GM12878 (cell line): Measurements from ENCODE around the gene TNP2. TPM values are rescaled to one million over a fixed set of nuclear protein-coding genes. Genes with fewer than 3 reads are reported as not detected.

Experiments
- ATF3 ChIP-seq: IDR thresholded peaks from 2 replicates; pipeline ENCODE4 v1.6.1; 2011; ENCODE audit warnings: low read depth, mild to moderate bottlenecking, low read length, moderate library complexity, borderline replicate concordance; ENCODE audit errors: extremely low read depth
- BACH1 ChIP-seq: fragments of 450-650 bp; IDR thresholded peaks from 2 replicates; pipeline ENCODE4 v1.6.1; 2017; ENCODE audit warnings: mild to moderate bottlenecking, borderline replicate concordance
- BCL11A ChIP-seq: IDR thresholded peaks from 2 replicates; pipeline ENCODE4 v1.6.1; 2011; ENCODE audit warnings: low read depth, low read length
- CEBPZ ChIP-seq: fragments of 150-350 bp; IDR thresholded peaks from 2 replicates; pipeline ENCODE4 v1.6.1; 2016; ENCODE audit warnings: low read depth, low read length
- EP300 ChIP-seq, 2 experiments: fragments of 150-350 bp in 1 of 2; IDR thresholded peaks; 2 replicates each; pipeline ENCODE4 v1.6.1; 2011 to 2012; ENCODE audit warnings: low read depth in 2 of 2, low read length in 2 of 2, borderline replicate concordance in 1 of 2, improper control_type of control experiment in 1 of 2, inconsistent platforms in 1 of 2; ENCODE audit not compliant: control insufficient read depth in 1 of 2
- HCFC1 ChIP-seq: fragments of 150-350 bp; IDR thresholded peaks from 2 replicates; pipeline ENCODE4 v1.6.1; 2014; ENCODE audit warnings: low read length
- HDAC2 ChIP-seq: fragments of 200-600 bp; sonication (generic); IDR thresholded peaks from 2 replicates; pipeline ENCODE4 v1.6.1; 2017
- KDM1A ChIP-seq: fragments of 200-600 bp; sonication (generic); IDR thresholded peaks from 2 replicates; pipeline ENCODE4 v1.6.1; 2016; ENCODE audit warnings: borderline replicate concordance
- LARP7 ChIP-seq: fragments of 450-650 bp; IDR thresholded peaks from 2 replicates; pipeline ENCODE4 v1.6.1; 2017; ENCODE audit warnings: mild to moderate bottlenecking
- MTA2 ChIP-seq: fragments of 450-650 bp; IDR thresholded peaks from 2 replicates; pipeline ENCODE4 v1.6.1; 2016; ENCODE audit warnings: low read depth, mild to moderate bottlenecking, moderate library complexity
- PKNOX1 ChIP-seq: fragments of 450-650 bp; IDR thresholded peaks from 2 replicates; pipeline ENCODE4 v1.6.1; 2016; ENCODE audit warnings: mild to moderate bottlenecking
- RCOR1 ChIP-seq: conservative IDR thresholded peaks from 2 replicates; pipeline ENCODE4 v1.6.1; 2012; ENCODE audit warnings: low read depth, low read length, improper control_type of control experiment
- RELA ChIP-seq: fragments of 450-650 bp; IDR thresholded peaks from 2 replicates; pipeline ENCODE4 v1.8.0; 2014; ENCODE audit warnings: borderline replicate concordance; ENCODE audit not compliant: partially characterized antibody
- RELB ChIP-seq: fragments of 450-650 bp; IDR thresholded peaks from 2 replicates; pipeline ENCODE4 v1.6.1; 2017; ENCODE audit warnings: low read depth, mild to moderate bottlenecking, moderate library complexity
- STAT3 ChIP-seq: IDR thresholded peaks from 2 replicates; pipeline ENCODE4 v1.6.1; 2011; ENCODE audit warnings: low read depth, low read length, improper control_type of control experiment
- SUZ12 ChIP-seq: fragments of 200-600 bp; sonication (generic); IDR thresholded peaks from one replicate; pipeline ENCODE4 v1.6.1; 2018; ENCODE audit warnings: antibody characterized with exemption, mild to moderate bottlenecking; ENCODE audit not compliant: unreplicated experiment
- TBL1XR1 ChIP-seq: IDR thresholded peaks from 2 replicates; pipeline ENCODE4 v1.6.1; 2012; ENCODE audit warnings: low read depth, low read length, improper control_type of control experiment
- ZBTB4 ChIP-seq: fragments of 450-650 bp; formaldehyde crosslinking; IDR thresholded peaks from 2 replicates; pipeline ENCODE4 v1.4.0; 2022; ENCODE audit warnings: mild to moderate bottlenecking, moderate library complexity
- ZNF274 ChIP-seq: IDR thresholded peaks from one replicate; pipeline ENCODE4 v1.8.0; 2011; ENCODE audit not compliant: insufficient read length, insufficient read depth
- polyA plus RNA-seq, 11 experiments: library from polyadenylated mRNA; depleted of rRNA in 4 of 11; unstranded in 6 of 11; stranded (reverse) in 5 of 11; fragments of >200 nt; fragmentation: Nextera tagmentation in 4 of 11; fragmentation: Illumina TruSeq in 1 of 11; extraction: Ambion mirVana in 4 of 11; extraction: Trizol in 1 of 11; gene quantifications; 1 replicate in 1 of 11; 2 replicates in 10 of 11; pipeline versions ENCODE4 v1.2.1 to v1.2.3, GENCODE V29; 2011 to 2016; ENCODE audit warnings: inconsistent platforms in 2 of 11, missing spikeins in 2 of 11, low read depth in 1 of 11
- total RNA-seq, 4 experiments: library from RNA; depleted of rRNA in 3 of 4; stranded (reverse); fragments of >200 nt in 3 of 4; fragmentation: Illumina TruSeq in 1 of 4; extraction: Trizol in 1 of 4; gene quantifications; 2 replicates each; pipeline versions ENCODE4 v1.2.1 to v1.2.3, GENCODE V29; 2013 to 2021

TNP2 gene
- total and polyA plus RNA-seq, 10 of the 15 experiments (the other 5 are each of a cell fraction or from before 2014, with no cell fraction given): not detected

- TF ChIP-seq CEBPZ: no peak
- TF ChIP-seq PKNOX1: no peak
- TF ChIP-seq MTA2: no peak
- TF ChIP-seq BACH1: peak; percentile 97
- no peak for TF ChIP-seq KDM1A
- TF ChIP-seq EP300 (IDR thresholded peaks at IDR 0.05; ENCODE audit: borderline replicate concordance in 1 of 2, control insufficient read depth in 1 of 2, low read depth in 2 of 2, low read length in 2 of 2): 0 out of 4 replicates have a peak, but pooled peaks of 1 of the 2 experiments have one; percentile 7
- TF ChIP-seq LARP7: peak; percentile 91
- TF ChIP-seq BCL11A: no peak
- no peak for TF ChIP-seq HDAC2
- no peak for TF ChIP-seq RCOR1
- peak; percentile 49 for TF ChIP-seq RELA
- peak; percentile 63; the same call in 1 of the 2 replicates for TF ChIP-seq ZBTB4 (CRISPR knock-in tag)
- TF ChIP-seq STAT3: no peak
- TF ChIP-seq TBL1XR1: no peak; the same call in 1 of the 2 replicates
- no peak for TF ChIP-seq SUZ12
- TF ChIP-seq RELB: peak; percentile 15; the same call in 1 of the 2 replicates
- peak; percentile 41; the same call in 1 of the 2 replicates for TF ChIP-seq HCFC1
- no peak for TF ChIP-seq ZNF274
- no peak for TF ChIP-seq ATF3
Observed at GRCh38 chr16:11255737-11256660, 13.1 kb downstream of the TNP2 start, which contains the start of gene SOCS1 (continued).
